H9 (cell line): ENCODE results near the gene INPP5F. TPM values are rescaled to one million over a fixed set of nuclear protein-coding genes. Genes with fewer than 3 reads are reported as not detected.

Source experiments
- DNase-seq: peaks from one replicate; pipeline ENCODE4 v3.0.0-alpha.2; 2017
- H2AFZ ChIP-seq: one replicate; pipeline ENCODE4 v1.6.1; 2013; ENCODE audit warnings: mild to moderate bottlenecking, low read length, control low read depth, moderate library complexity
- H2AK5ac ChIP-seq: 2 replicates; pipeline ENCODE4 v1.6.1; 2013; ENCODE audit warnings: low read length, control low read depth, mixed read lengths; ENCODE audit not compliant: insufficient read length
- H2BK120ac ChIP-seq: one replicate; pipeline ENCODE4 v1.6.1; 2013; ENCODE audit warnings: low read depth, mild to moderate bottlenecking, low read length, control low read depth, inconsistent platforms; ENCODE audit not compliant: poor library complexity, severe bottlenecking
- H2BK12ac ChIP-seq: 2 replicates; pipeline ENCODE4 v1.6.1; 2013; ENCODE audit warnings: low read length, control low read depth, mixed read lengths, low read depth; ENCODE audit not compliant: insufficient read length
- H2BK15ac ChIP-seq: 2 replicates; pipeline ENCODE4 v1.6.1; 2013; ENCODE audit warnings: low read depth, low read length, control low read depth
- H2BK20ac ChIP-seq: one replicate; pipeline ENCODE4 v1.6.1; 2013; ENCODE audit warnings: low read depth, mild to moderate bottlenecking, low read length, control low read depth, inconsistent platforms; ENCODE audit not compliant: poor library complexity, severe bottlenecking
- H2BK5ac ChIP-seq: 2 replicates; pipeline ENCODE4 v1.6.1; 2013; ENCODE audit warnings: low read length, control low read depth, mixed read lengths; ENCODE audit not compliant: insufficient read length
- H3K14ac ChIP-seq: 2 replicates; pipeline ENCODE4 v1.6.1; 2013; ENCODE audit warnings: low read length, control low read depth; ENCODE audit not compliant: insufficient read depth
- H3K18ac ChIP-seq: 2 replicates; pipeline ENCODE4 v1.6.1; 2013; ENCODE audit warnings: low read depth, mild to moderate bottlenecking, mixed read lengths, low read length, control low read depth; ENCODE audit not compliant: insufficient read length
- H3K23ac ChIP-seq: 2 replicates; pipeline ENCODE4 v1.6.1; 2013; ENCODE audit warnings: low read length, control low read depth, mixed read lengths, low read depth; ENCODE audit not compliant: insufficient read length
- H3K23me2 ChIP-seq: 2 replicates; pipeline ENCODE4 v1.6.1; 2013; ENCODE audit warnings: low read depth, mild to moderate bottlenecking, mixed read lengths, low read length, control low read depth; ENCODE audit not compliant: insufficient read length, poor library complexity, severe bottlenecking
- H3K27ac ChIP-seq: 2 replicates; pipeline ENCODE4 v1.5.1; 2013; ENCODE audit warnings: low read length, control low read depth, mixed read lengths, low read depth; ENCODE audit not compliant: insufficient read length
- H3K27me3 ChIP-seq: 2 replicates; pipeline ENCODE4 v1.6.1; 2013; ENCODE audit warnings: low read length, control low read depth, inconsistent platforms; ENCODE audit not compliant: insufficient read depth
- H3K4ac ChIP-seq: 2 replicates; pipeline ENCODE4 v1.6.1; 2013; ENCODE audit warnings: low read depth, mild to moderate bottlenecking, control low read depth, inconsistent platforms, low read length, moderate library complexity
- H3K4me1 ChIP-seq: 2 replicates; pipeline ENCODE4 v1.6.1; 2013; ENCODE audit warnings: low read length, control low read depth, inconsistent platforms; ENCODE audit not compliant: insufficient read depth
- H3K4me2 ChIP-seq: 2 replicates; pipeline ENCODE4 v1.6.1; 2013; ENCODE audit warnings: low read length, control low read depth, mixed read lengths; ENCODE audit not compliant: insufficient read length, insufficient read depth
- H3K56ac ChIP-seq: 2 replicates; pipeline ENCODE4 v1.6.1; 2013; ENCODE audit warnings: low read depth, mild to moderate bottlenecking, mixed read lengths, low read length, control low read depth; ENCODE audit not compliant: insufficient read length
- H3K79me1 ChIP-seq: 2 replicates; pipeline ENCODE4 v1.6.1; 2013; ENCODE audit warnings: low read depth, mild to moderate bottlenecking, moderate library complexity, low read length, control low read depth, inconsistent platforms; ENCODE audit not compliant: insufficient read depth, poor library complexity, severe bottlenecking
- H3K79me2 ChIP-seq: 2 replicates; pipeline ENCODE4 v1.6.1; 2013; ENCODE audit warnings: low read length, control low read depth, inconsistent platforms; ENCODE audit not compliant: insufficient read depth
- H3K9ac ChIP-seq: 2 replicates; pipeline ENCODE4 v1.6.1; 2013; ENCODE audit warnings: low read length, control low read depth, mixed read lengths; ENCODE audit not compliant: insufficient read length; ENCODE audit errors: extremely low read depth
- H3K9me3 ChIP-seq: one replicate; pipeline ENCODE4 v1.6.1; 2013; ENCODE audit warnings: low read depth, low read length, inconsistent platforms; ENCODE audit not compliant: control insufficient read depth
- H3T11ph ChIP-seq: one replicate; pipeline ENCODE4 v1.6.1; 2013; ENCODE audit warnings: mild to moderate bottlenecking, low read length, control low read depth, inconsistent platforms
- H4K20me1 ChIP-seq: one replicate; pipeline ENCODE4 v1.6.1; 2013; ENCODE audit not compliant: control insufficient read depth, insufficient read length, insufficient read depth
- H4K5ac ChIP-seq: 2 replicates; pipeline ENCODE4 v1.6.1; 2013; ENCODE audit warnings: low read depth, mild to moderate bottlenecking, mixed read lengths, low read length, control low read depth; ENCODE audit not compliant: insufficient read length
- H4K8ac ChIP-seq: replicated peaks from 2 replicates; pipeline ENCODE4 v1.6.1; 2013; ENCODE audit warnings: low read length, control low read depth, mixed read lengths, low read depth; ENCODE audit not compliant: insufficient read length
- H4K91ac ChIP-seq: 2 replicates; pipeline ENCODE4 v1.6.1; 2013; ENCODE audit warnings: low read depth, mild to moderate bottlenecking, moderate library complexity, mixed read lengths, low read length, control low read depth; ENCODE audit not compliant: insufficient read length
- H3K27ac Mint-ChIP-seq, 3 experiments: 2 replicates in 2 of 3; 3 replicates in 1 of 3; pipeline ENCODE4 v1.8.0; 2020 to 2021; ENCODE audit warnings: mixed read lengths in 3 of 3, mild to moderate bottlenecking in 1 of 3, moderate library complexity in 1 of 3
- H3K27me3 Mint-ChIP-seq: 2 replicates; pipeline ENCODE4 v1.8.0; 2021; ENCODE audit warnings: low read depth, mild to moderate bottlenecking, moderate library complexity, mixed read lengths
- H3K36me3 Mint-ChIP-seq, 3 experiments: 2 replicates in 2 of 3; 3 replicates in 1 of 3; pipeline ENCODE4 v1.8.0; 2020 to 2021; ENCODE audit warnings: low read depth in 3 of 3, mixed read lengths in 3 of 3; ENCODE audit not compliant: insufficient read depth in 1 of 3
- H3K4me1 Mint-ChIP-seq, 2 experiments: 2 replicates each; pipeline ENCODE4 v1.8.0; 2020; ENCODE audit warnings: mixed read lengths in 2 of 2
- H3K4me3 Mint-ChIP-seq, 2 experiments: 2 replicates in 1 of 2; 3 replicates in 1 of 2; pipeline ENCODE4 v1.8.0; 2020 to 2021; ENCODE audit warnings: mild to moderate bottlenecking in 2 of 2, mixed read lengths in 2 of 2, moderate library complexity in 1 of 2
- H3K9me3 Mint-ChIP-seq, 2 experiments: 2 replicates in 1 of 2; 3 replicates in 1 of 2; pipeline ENCODE4 v1.8.0; 2020; ENCODE audit warnings: mild to moderate bottlenecking in 2 of 2, mixed read lengths in 2 of 2, moderate library complexity in 1 of 2
- CTCF ChIP-seq: fragments of 200-600 bp; sonication (generic); conservative IDR thresholded peaks from 3 replicates; pipeline ENCODE4 v1.8.0; 2021; ENCODE audit warnings: antibody characterized with exemption, mild to moderate bottlenecking
- WGBS: extraction: QIAGEN DNeasy Blood & Tissue Kit; methylation state at CpG from one replicate; pipeline ENCODE4 v1.1.7; 2013; ENCODE audit warnings: missing lambda C conversion rate, low lambda C conversion rate, mixed read lengths; ENCODE audit not compliant: insufficient read length; ENCODE audit errors: extremely low coverage; 5-methylcytosine and 5-hydroxymethylcytosine counted together
- total RNA-seq: library from RNA; stranded (reverse); gene quantifications from 2 replicates; pipeline ENCODE4 v1.2.1, GENCODE V29; 2021

The INPP5F gene
- total RNA-seq, 1 experiment from 2014 or later, result 108 TPM

GRCh38 chr10:119796039-119796438, 70.2 kb downstream of the INPP5F start:
- no peaks in the 10 kb centered on the region for H3K27me3 Mint-ChIP-seq
- no peaks in the 10 kb centered on the region for H3K4me1 Mint-ChIP-seq

More at GRCh38 chr10:119796039-119796438, 70.2 kb downstream of the INPP5F start:
- no peaks in the 10 kb centered on the region for H3K27me3 ChIP-seq
- no peak for TF ChIP-seq CTCF
- no peaks in the 10 kb centered on the region for H3K9me3 ChIP-seq
- H4K8ac ChIP-seq, result no peak overlapping the region
- no peak overlapping the region for H3T11ph ChIP-seq
- no peaks in the 10 kb centered on the region for H3K4me1 ChIP-seq
- H2AFZ ChIP-seq, result no peak overlapping the region
- no peak overlapping the region for H3K23ac ChIP-seq
- H2BK120ac ChIP-seq, result no peak overlapping the region
- peaks cover 0 to 6% of the 10 kb centered on the region in 2 experiments; a peak in 2 of 5 replicates for H3K9me3 Mint-ChIP-seq
- H3K4ac ChIP-seq, result no peak overlapping the region
- no peak overlapping the region for H3K14ac ChIP-seq
- no peak overlapping the region for H3K18ac ChIP-seq
- H3K79me2 ChIP-seq, result no peaks in the 10 kb centered on the region
- WGBS, result no CpG with 5 or more reads among the region's 6 CpGs
- H4K20me1 ChIP-seq, result no peaks in the 10 kb centered on the region
- H4K5ac ChIP-seq, result no peak overlapping the region
- H3K9ac ChIP-seq, result no peak overlapping the region
- no peak for DNase-seq
- no peak overlapping the region for H4K91ac ChIP-seq
- no peaks in the 10 kb centered on the region for H3K79me1 ChIP-seq
- peaks cover 0 to 21% (median 16%) of the 10 kb centered on the region in 3 experiments for H3K36me3 Mint-ChIP-seq
- H3K27ac Mint-ChIP-seq, result no peak overlapping the region
- H2BK20ac ChIP-seq, result no peak overlapping the region
- H3K4me2 ChIP-seq, result no peak overlapping the region
- no peak overlapping the region for H2BK12ac ChIP-seq
- no peak overlapping the region for H2BK15ac ChIP-seq
- H3K27ac ChIP-seq, result no peak overlapping the region
- no peaks in the 10 kb centered on the region for H3K23me2 ChIP-seq
- H3K4me3 Mint-ChIP-seq, result no peak overlapping the region
- H3K56ac ChIP-seq, result no peak overlapping the region
- H2BK5ac ChIP-seq, result no peak overlapping the region
- no peak overlapping the region for H2AK5ac ChIP-seq
